MG63 (cell line): ENCODE results near the gene ADGRL4. TPM values are rescaled to one million over a fixed set of nuclear protein-coding genes. Genes with fewer than 3 reads are reported as not detected.
A peak's percentile ranks its signal among the peaks of the same experiment; 100 is the strongest.

Experiments used
- DNase-seq: peaks from one replicate; pipeline ENCODE4 v3.0.0-alpha.2; 2020
- H3K27me3 ChIP-seq: fragments of 250-450 bp; sonication (Bioruptor Pico); 2 replicates; pipeline ENCODE4 v1.5.1; 2020; ENCODE audit warnings: mild to moderate bottlenecking, moderate library complexity
- H3K36me3 ChIP-seq: fragments of 250-450 bp; sonication (Bioruptor Pico); 2 replicates; pipeline ENCODE4 v1.5.1; 2020; ENCODE audit warnings: mild to moderate bottlenecking, moderate library complexity
- H3K4me3 ChIP-seq: fragments of 250-450 bp; sonication (Bioruptor Pico); 2 replicates; pipeline ENCODE4 v1.5.1; 2020; ENCODE audit warnings: mild to moderate bottlenecking, moderate library complexity
- H3K9me3 ChIP-seq: fragments of 250-450 bp; sonication (Bioruptor Pico); 2 replicates; pipeline ENCODE4 v1.5.1; 2020; ENCODE audit warnings: mild to moderate bottlenecking, moderate library complexity
- total RNA-seq: library from RNA; depleted of rRNA; stranded (reverse); fragments of >200 nt; shearing (Covaris generic); gene quantifications from 2 replicates; pipeline ENCODE4 v1.2.3, GENCODE V29; 2014; ENCODE audit warnings: low replicate concordance; rRNA removed

ADGRL4 gene
- total RNA-seq: 0.10 and 0.49 TPM in 2 replicates

- Histone ChIP-seq H3K27me3 (no peaks in the 10 kb centered on the region; the same call in 1 of the 2 replicates), H3K9me3 (no peaks in the 10 kb centered on the region), H3K4me3 (peak within 1 kb of the TSS; percentile 39), H3K36me3 (no peaks in the 10 kb centered on the region)
- DNase-seq: peak; percentile 45
Observed at GRCh38 chr1:79006564-79006963, at the start of gene ADGRL4. Gene ADGRL4, minus strand, starts transcription at chr1:79006730. Its CDS starts 76 bp downstream, at chr1:79006654.

GRCh38 chr1:79055856-79056255 is 49.3 kb upstream of the ADGRL4 start:
- no peak for DNase-seq
- no peaks in the 10 kb centered on the region for H3K27me3 ChIP-seq
- H3K36me3 ChIP-seq: no peaks in the 10 kb centered on the region
- H3K9me3 ChIP-seq: no peaks in the 10 kb centered on the region; the same call in 1 of the 2 replicates
- H3K4me3 ChIP-seq: no peak overlapping the region

- Histone ChIP-seq H3K36me3 (no peaks in the 10 kb centered on the region), H3K4me3 (peak overlapping the region; percentile 49), H3K27me3 (no peaks in the 10 kb centered on the region), H3K9me3 (no peaks in the 10 kb centered on the region)
- DNase-seq: no peak
Observed at GRCh38 chr1:79052829-79053449, 46.4 kb upstream of the ADGRL4 start.

- no peaks in the 10 kb centered on the region for H3K27me3 ChIP-seq
- DNase-seq: peak; percentile 85
- H3K36me3 ChIP-seq: no peaks in the 10 kb centered on the region
- no peak overlapping the region for H3K4me3 ChIP-seq
- H3K9me3 ChIP-seq: no peaks in the 10 kb centered on the region
Observed at GRCh38 chr1:79044974-79045650, 38.6 kb upstream of the ADGRL4 start.

- Histone ChIP-seq H3K9me3 (no peaks in the 10 kb centered on the region), H3K36me3 (no peaks in the 10 kb centered on the region), H3K4me3 (no peak overlapping the region), H3K27me3 (no peaks in the 10 kb centered on the region)
- peak; percentile 7 for DNase-seq
Observed at GRCh38 chr1:79043506-79043905, 37.0 kb upstream of the ADGRL4 start.

DNA sequence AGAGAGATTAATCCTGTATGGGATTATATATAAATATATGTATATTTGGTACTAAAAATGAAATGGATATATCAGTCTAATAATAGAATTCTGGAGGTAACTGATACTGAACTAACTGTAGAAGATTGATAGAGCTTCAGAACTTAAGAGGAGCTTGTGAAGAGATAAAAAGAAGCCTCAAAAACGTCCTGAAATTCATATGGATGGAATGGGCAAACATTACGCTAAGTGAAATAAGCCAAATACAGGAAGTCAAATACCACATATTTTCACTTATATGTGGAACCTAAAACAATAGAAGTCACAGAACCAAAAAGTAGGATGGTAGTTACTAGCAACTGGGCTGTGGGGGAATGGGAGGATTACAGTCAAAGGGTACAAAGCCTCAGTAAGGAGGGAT is 36.0 kb upstream of the ADGRL4 start:
- no peaks in the 10 kb centered on the region for H3K36me3 ChIP-seq
- DNase-seq: no peak
- no peaks in the 10 kb centered on the region for H3K27me3 ChIP-seq
- no peak overlapping the region for H3K4me3 ChIP-seq
- H3K9me3 ChIP-seq: peaks cover under 1% of the 10 kb centered on the region; the same call in 1 of the 2 replicates

GRCh38 chr1:79042117-79042516 is 35.6 kb upstream of the ADGRL4 start:
- DNase-seq: no peak
- no peak overlapping the region for H3K4me3 ChIP-seq

GRCh38 chr1:79041666-79042065 is 35.1 kb upstream of the ADGRL4 start:
- Histone ChIP-seq H3K36me3 (no peaks in the 10 kb centered on the region), H3K4me3 (no peak overlapping the region), H3K9me3 (peaks cover 2% of the 10 kb centered on the region; the same call in 1 of the 2 replicates), H3K27me3 (no peaks in the 10 kb centered on the region)
- peak; percentile 13 for DNase-seq

More at GRCh38 chr1:79042117-79042516, 35.6 kb upstream of the ADGRL4 start:
- Histone ChIP-seq H3K27me3 (no peaks in the 10 kb centered on the region), H3K9me3 (peaks cover 2% of the 10 kb centered on the region; the same call in 1 of the 2 replicates), H3K36me3 (no peaks in the 10 kb centered on the region)

GRCh38 chr1:79040424-79041082 is 34.0 kb upstream of the ADGRL4 start:
- Histone ChIP-seq H3K27me3 (no peaks in the 10 kb centered on the region), H3K36me3 (no peaks in the 10 kb centered on the region), H3K4me3 (peak overlapping the region; percentile 40), H3K9me3 (peaks cover 2% of the 10 kb centered on the region; the same call in 1 of the 2 replicates)
- DNase-seq: no peak

GRCh38 chr1:79037085-79037484 is 30.6 kb upstream of the ADGRL4 start:
- DNase-seq: no peak
- H3K9me3 ChIP-seq: peaks cover 2% of the 10 kb centered on the region; the same call in 1 of the 2 replicates
- no peak overlapping the region for H3K4me3 ChIP-seq
- H3K27me3 ChIP-seq: no peaks in the 10 kb centered on the region
- H3K36me3 ChIP-seq: no peaks in the 10 kb centered on the region

DNA sequence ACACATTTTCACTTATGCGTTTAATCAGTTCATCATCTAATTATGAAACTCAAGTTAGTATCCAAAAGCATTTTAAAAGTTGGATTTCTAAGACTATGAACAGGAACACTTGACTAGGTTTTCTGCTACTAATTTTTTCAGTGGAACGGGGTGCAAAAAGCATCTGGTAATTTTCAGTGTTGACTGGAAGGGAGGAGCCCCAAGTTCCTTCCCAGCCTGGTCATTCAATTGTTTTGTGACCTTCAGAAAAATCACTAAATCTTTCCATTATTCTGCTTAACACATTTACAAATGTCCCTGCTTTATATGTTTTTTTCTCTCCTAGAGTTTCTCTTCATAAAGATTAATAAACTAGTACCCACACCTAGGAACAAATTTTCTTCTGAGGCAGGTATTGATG is 6.0 kb upstream of the ADGRL4 start:
- Histone ChIP-seq H3K36me3 (no peaks in the 10 kb centered on the region), H3K9me3 (no peaks in the 10 kb centered on the region), H3K27me3 (no peaks in the 10 kb centered on the region), H3K4me3 (no peak overlapping the region)
- no peak for DNase-seq

DNA sequence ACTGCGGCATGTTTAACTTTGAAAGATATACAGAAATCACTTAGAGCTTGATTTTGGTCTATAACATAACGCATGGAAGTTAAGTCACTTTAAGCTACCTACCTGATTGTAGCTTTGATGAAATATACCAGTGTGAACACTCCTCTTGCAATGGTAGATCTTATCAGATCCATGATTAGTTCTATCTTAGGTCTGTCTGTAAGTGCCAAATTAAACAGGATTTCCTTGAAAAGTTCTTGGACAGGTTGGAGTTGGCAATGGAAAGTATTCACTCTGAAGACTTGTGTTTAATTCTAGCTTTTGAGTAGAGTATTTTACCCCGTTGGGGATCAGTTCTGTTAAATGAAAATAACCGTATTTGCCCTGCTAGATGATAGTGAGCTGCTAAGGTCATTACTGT is 4.1 kb upstream of the ADGRL4 start:
- no peak for DNase-seq

GRCh38 chr1:79005945-79006344 is 585 bp downstream of the ADGRL4 start:
- Histone ChIP-seq H3K27me3 (no peaks in the 10 kb centered on the region; the same call in 1 of the 2 replicates), H3K4me3 (peak overlapping the region; percentile 39), H3K36me3 (no peaks in the 10 kb centered on the region), H3K9me3 (no peaks in the 10 kb centered on the region)
- no peak for DNase-seq

More for the DNA sequence above, 4.1 kb upstream of the ADGRL4 start:
- H3K27me3 ChIP-seq: no peaks in the 10 kb centered on the region
- H3K36me3 ChIP-seq: no peaks in the 10 kb centered on the region
- no peak overlapping the region for H3K4me3 ChIP-seq
- no peaks in the 10 kb centered on the region for H3K9me3 ChIP-seq

DNA sequence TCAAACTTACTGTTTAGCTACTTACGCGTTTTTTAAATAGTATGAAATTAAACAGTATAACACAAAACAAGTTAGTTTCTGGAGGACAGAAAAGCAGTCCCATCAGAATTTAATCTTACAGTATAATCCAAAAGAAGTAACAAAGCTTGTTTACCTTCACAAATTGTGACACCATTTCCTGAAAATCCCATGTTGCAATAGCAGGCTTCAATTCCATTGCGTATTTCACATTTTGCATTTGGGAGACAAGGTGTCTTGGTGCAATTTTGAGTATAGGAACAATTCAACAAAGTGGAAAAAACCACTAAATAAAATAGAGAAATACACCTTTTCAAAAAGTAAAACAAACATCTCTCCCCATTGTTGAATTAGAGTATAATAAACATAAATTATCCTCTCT is 1.6 kb downstream of the ADGRL4 start:
- no peaks in the 10 kb centered on the region for H3K9me3 ChIP-seq
- no peak for DNase-seq
- H3K27me3 ChIP-seq: no peaks in the 10 kb centered on the region; the same call in 1 of the 2 replicates
- H3K4me3 ChIP-seq: no peak overlapping the region
- H3K36me3 ChIP-seq: no peaks in the 10 kb centered on the region

DNA sequence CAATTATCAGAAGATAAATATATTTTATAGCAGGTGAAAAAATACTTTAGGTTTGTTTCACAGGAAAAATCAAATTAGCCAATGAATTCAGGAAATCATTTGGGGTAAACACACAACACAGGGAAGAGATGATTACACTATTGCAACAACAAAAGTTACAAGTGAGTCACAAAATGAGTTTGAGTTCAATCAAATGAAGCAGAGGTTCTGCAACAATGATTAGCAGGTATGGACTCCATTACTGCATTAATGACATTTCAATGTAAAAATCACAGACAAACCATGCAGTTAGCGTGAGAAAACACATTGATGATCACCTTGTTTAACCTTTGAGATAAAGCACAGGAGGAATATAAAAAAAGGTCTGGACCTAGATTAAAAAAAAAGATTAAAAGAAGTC is 9.7 kb downstream of the ADGRL4 start:
- Histone ChIP-seq H3K36me3 (no peaks in the 10 kb centered on the region), H3K9me3 (no peaks in the 10 kb centered on the region), H3K27me3 (no peaks in the 10 kb centered on the region; the same call in 1 of the 2 replicates), H3K4me3 (no peak overlapping the region)
- DNase-seq: no peak

DNA sequence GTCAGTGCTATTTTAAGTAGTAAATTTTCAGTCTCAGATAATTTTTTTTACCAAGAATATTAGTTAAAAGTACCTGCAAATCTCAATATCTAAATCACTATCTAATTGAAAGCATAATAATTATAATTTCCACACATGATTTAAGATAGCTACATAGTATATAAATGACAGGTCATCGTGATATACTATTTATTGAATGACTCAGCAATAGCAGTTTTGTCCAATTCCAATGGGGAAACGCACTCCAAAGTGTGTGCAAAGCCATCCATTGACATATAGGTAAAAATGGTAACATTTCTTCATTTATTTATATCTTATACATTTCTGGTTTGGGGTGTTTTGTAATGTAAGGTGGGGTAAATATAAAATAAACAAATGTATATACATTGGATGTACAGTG is 19.5 kb downstream of the ADGRL4 start:
- no peaks in the 10 kb centered on the region for H3K9me3 ChIP-seq
- no peak for DNase-seq
- no peaks in the 10 kb centered on the region for H3K36me3 ChIP-seq
- no peaks in the 10 kb centered on the region for H3K27me3 ChIP-seq
- H3K4me3 ChIP-seq: no peak overlapping the region

DNA sequence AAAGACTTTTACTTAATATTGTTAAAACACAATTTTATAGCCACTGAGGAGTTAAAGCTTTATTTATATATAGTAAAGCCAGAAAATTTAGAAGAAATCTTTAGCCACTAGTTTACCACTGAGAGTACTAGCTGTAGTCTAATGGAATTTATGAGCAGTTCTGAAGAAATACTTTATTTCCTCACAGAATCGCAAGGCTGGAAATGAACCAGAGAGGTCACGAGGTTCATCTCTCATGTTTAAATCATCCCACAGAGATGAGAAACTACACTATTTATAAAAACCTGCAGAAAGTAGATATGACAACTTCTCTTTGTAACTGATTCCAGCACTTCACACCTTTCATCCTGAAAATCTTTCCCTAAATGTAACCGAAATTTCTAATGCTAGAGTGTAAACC is 26.0 kb downstream of the ADGRL4 start:
- Histone ChIP-seq H3K4me3 (no peak overlapping the region), H3K9me3 (no peaks in the 10 kb centered on the region), H3K27me3 (no peaks in the 10 kb centered on the region), H3K36me3 (no peaks in the 10 kb centered on the region)
- DNase-seq: no peak
